Neural progenitor cell (in vitro differentiated cells): ENCODE results near the gene TEKT2. TPM values are rescaled to one million over a fixed set of nuclear protein-coding genes. Genes with fewer than 3 reads are reported as not detected.

Source experiments
- DNase-seq: peaks from one replicate; pipeline ENCODE4 v3.0.0-alpha.2; 2016; ENCODE audit warnings: low spot score
- H2AFZ ChIP-seq: fragments of 200-600 bp; sonication (generic); replicated peaks from 2 replicates; pipeline ENCODE4 v1.6.1; 2016; ENCODE audit warnings: antibody characterized with exemption
- H3F3A ChIP-seq: fragments of 200-600 bp; sonication (generic); 2 replicates; pipeline ENCODE4 v1.6.1; 2016; ENCODE audit warnings: antibody characterized with exemption, low read depth
- H3K27ac ChIP-seq: fragments of 200-600 bp; sonication (generic); 2 replicates; pipeline ENCODE4 v1.5.1; 2016; ENCODE audit warnings: mild to moderate bottlenecking
- H3K27me3 ChIP-seq: fragments of 200-600 bp; sonication (generic); 2 replicates; pipeline ENCODE4 v1.6.1; 2016; ENCODE audit warnings: mild to moderate bottlenecking, moderate library complexity
- H3K36me3 ChIP-seq: fragments of 200-600 bp; sonication (generic); 2 replicates; pipeline ENCODE4 v1.5.1; 2016
- H3K4me1 ChIP-seq: fragments of 200-600 bp; sonication (generic); 2 replicates; pipeline ENCODE4 v1.6.1; 2016; ENCODE audit warnings: mixed run types
- H3K4me2 ChIP-seq: fragments of 200-600 bp; sonication (generic); 2 replicates; pipeline ENCODE4 v1.6.1; 2016
- H3K4me3 ChIP-seq: fragments of 200-600 bp; sonication (generic); 2 replicates; pipeline ENCODE4 v1.5.1; 2016
- H3K79me2 ChIP-seq: fragments of 200-600 bp; sonication (generic); 2 replicates; pipeline ENCODE4 v1.6.1; 2016; ENCODE audit warnings: low read depth
- H3K9ac ChIP-seq: fragments of 200-600 bp; sonication (generic); 2 replicates; pipeline ENCODE4 v1.6.1; 2016
- H3K9me3 ChIP-seq: fragments of 200-600 bp; sonication (generic); 2 replicates; pipeline ENCODE4 v1.5.1; 2016; ENCODE audit warnings: low read depth
- H4K20me1 ChIP-seq: fragments of 200-600 bp; sonication (generic); 2 replicates; pipeline ENCODE4 v1.6.1; 2016; ENCODE audit warnings: low read depth
- H3K27ac Mint-ChIP-seq: 3 replicates; pipeline ENCODE4 v1.8.0; 2021; ENCODE audit warnings: mixed read lengths
- H3K27me3 Mint-ChIP-seq: 2 replicates; pipeline ENCODE4 v1.8.0; 2022; ENCODE audit warnings: low read depth, mild to moderate bottlenecking, inconsistent platforms, moderate library complexity, mixed read lengths; ENCODE audit not compliant: insufficient read depth
- H3K36me3 Mint-ChIP-seq: 3 replicates; pipeline ENCODE4 v1.8.0; 2021; ENCODE audit warnings: mixed read lengths
- H3K4me1 Mint-ChIP-seq: 3 replicates; pipeline ENCODE4 v1.8.0; 2021; ENCODE audit warnings: mixed read lengths
- H3K4me3 Mint-ChIP-seq: 3 replicates; pipeline ENCODE4 v1.8.0; 2021; ENCODE audit warnings: mild to moderate bottlenecking, moderate library complexity, mixed read lengths
- H3K9me3 Mint-ChIP-seq: 3 replicates; pipeline ENCODE4 v1.8.0; 2020; ENCODE audit warnings: mixed read lengths
- EZH2 ChIP-seq: fragments of 200-600 bp; sonication (generic); IDR thresholded peaks from 2 replicates; pipeline ENCODE4 v1.6.1; 2017; ENCODE audit warnings: antibody characterized with exemption, mild to moderate bottlenecking, moderate library complexity
- EZH2phosphoT487 ChIP-seq: fragments of 200-600 bp; sonication (generic); IDR thresholded peaks from 2 replicates; pipeline ENCODE4 v1.6.1; 2017; ENCODE audit warnings: antibody characterized with exemption
- total RNA-seq: library from RNA; depleted of rRNA; stranded (reverse); fragments of >200 nt; gene quantifications from 2 replicates; pipeline ENCODE4 v1.2.3, GENCODE V29; 2015; ENCODE audit warnings: low replicate concordance
- TF ChIP-seq, protein P1 (sequence below): fragments of 200-600 bp; sonication (generic); IDR thresholded peaks from 2 replicates; pipeline ENCODE4 v1.5.1; 2017; ENCODE audit warnings: antibody characterized with exemption, mild to moderate bottlenecking

Gene TEKT2
- total RNA-seq, 1 donor from 2014 or later = 2.7 TPM

DNA sequence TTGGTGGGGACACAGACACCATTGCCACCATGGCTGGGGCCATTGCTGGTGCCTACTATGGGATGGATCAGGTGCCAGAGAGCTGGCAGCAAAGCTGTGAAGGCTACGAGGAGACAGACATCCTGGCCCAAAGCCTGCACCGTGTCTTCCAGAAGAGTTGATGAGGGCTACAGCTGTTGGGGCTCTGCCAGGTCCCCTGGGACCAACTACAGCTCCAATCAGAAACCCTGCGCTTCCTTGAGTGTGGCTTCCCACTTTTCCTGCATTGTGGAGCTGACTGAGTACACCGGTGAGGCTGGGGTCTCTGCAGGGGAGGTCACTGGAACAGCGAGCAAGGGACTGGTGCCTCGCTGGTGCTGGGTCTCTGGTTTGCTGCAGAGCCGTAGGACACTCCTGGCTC, 9.3 kb downstream of the TEKT2 start:
- H3F3A ChIP-seq = peaks cover 20% of the 10 kb centered on the region
- Mint-ChIP-seq H3K4me1 (peaks cover 11% of the 10 kb centered on the region), H3K36me3 (peaks cover 13% of the 10 kb centered on the region), H3K4me3 (no peak overlapping the region), H3K9me3 (no peaks in the 10 kb centered on the region), H3K27ac (no peak overlapping the region), H3K27me3 (peaks cover 2% of the 10 kb centered on the region)
- H3K36me3 ChIP-seq = no peaks in the 10 kb centered on the region
- H3K27ac ChIP-seq = no peak overlapping the region
- no peak overlapping the region for H2AFZ ChIP-seq
- peaks cover 10% of the 10 kb centered on the region for H4K20me1 ChIP-seq
- no peak for DNase-seq
- no peak overlapping the region for H3K4me3 ChIP-seq
- H3K4me2 ChIP-seq = no peak overlapping the region
- H3K9me3 ChIP-seq = no peaks in the 10 kb centered on the region
- peaks cover 22% of the 10 kb centered on the region for H3K79me2 ChIP-seq
- no peak for TF ChIP-seq EZH2
- TF ChIP-seq, protein P1, sequence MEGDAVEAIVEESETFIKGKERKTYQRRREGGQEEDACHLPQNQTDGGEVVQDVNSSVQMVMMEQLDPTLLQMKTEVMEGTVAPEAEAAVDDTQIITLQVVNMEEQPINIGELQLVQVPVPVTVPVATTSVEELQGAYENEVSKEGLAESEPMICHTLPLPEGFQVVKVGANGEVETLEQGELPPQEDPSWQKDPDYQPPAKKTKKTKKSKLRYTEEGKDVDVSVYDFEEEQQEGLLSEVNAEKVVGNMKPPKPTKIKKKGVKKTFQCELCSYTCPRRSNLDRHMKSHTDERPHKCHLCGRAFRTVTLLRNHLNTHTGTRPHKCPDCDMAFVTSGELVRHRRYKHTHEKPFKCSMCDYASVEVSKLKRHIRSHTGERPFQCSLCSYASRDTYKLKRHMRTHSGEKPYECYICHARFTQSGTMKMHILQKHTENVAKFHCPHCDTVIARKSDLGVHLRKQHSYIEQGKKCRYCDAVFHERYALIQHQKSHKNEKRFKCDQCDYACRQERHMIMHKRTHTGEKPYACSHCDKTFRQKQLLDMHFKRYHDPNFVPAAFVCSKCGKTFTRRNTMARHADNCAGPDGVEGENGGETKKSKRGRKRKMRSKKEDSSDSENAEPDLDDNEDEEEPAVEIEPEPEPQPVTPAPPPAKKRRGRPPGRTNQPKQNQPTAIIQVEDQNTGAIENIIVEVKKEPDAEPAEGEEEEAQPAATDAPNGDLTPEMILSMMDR = no peak
- no peak for TF ChIP-seq EZH2phosphoT487
- no peak overlapping the region for H3K9ac ChIP-seq
- no peaks in the 10 kb centered on the region for H3K27me3 ChIP-seq
- H3K4me1 ChIP-seq = peaks cover 3% of the 10 kb centered on the region

DNA sequence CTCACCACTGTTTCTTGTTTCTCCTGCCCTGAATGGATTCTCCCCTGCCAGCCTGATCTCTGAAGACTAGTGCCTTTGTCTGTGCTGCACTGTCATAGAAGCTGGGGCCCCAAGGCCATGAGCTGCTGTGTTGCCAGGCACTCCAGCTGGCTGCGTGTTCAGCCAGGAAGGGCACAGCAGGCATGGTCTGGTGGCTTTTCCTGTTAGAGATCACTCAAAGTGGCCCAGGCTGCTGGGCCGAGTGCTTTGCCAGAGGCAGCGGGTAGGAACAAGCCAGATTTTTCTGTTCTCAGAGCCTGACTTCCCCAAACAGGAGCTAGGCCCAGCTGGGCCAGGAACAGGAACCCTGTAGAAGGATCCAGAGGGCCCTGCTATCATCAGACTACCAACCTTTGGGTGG, 10.0 kb downstream of the TEKT2 start:
- peaks cover 20% of the 10 kb centered on the region for H3F3A ChIP-seq
- Mint-ChIP-seq H3K27ac (no peak overlapping the region), H3K9me3 (no peaks in the 10 kb centered on the region), H3K4me3 (no peak overlapping the region), H3K27me3 (peaks cover 2% of the 10 kb centered on the region), H3K4me1 (peaks cover 11% of the 10 kb centered on the region), H3K36me3 (peaks cover 13% of the 10 kb centered on the region)
- H4K20me1 ChIP-seq = peaks cover 10% of the 10 kb centered on the region
- H3K4me1 ChIP-seq = peaks cover 3% of the 10 kb centered on the region
- no peak overlapping the region for H3K9ac ChIP-seq
- H2AFZ ChIP-seq = no peak overlapping the region
- H3K27me3 ChIP-seq = no peaks in the 10 kb centered on the region
- no peak for DNase-seq
- H3K36me3 ChIP-seq = no peaks in the 10 kb centered on the region
- TF ChIP-seq, protein P1 = no peak
- TF ChIP-seq EZH2 = no peak
- TF ChIP-seq EZH2phosphoT487 = no peak
- H3K4me2 ChIP-seq = no peak overlapping the region
- H3K9me3 ChIP-seq = no peaks in the 10 kb centered on the region
- H3K4me3 ChIP-seq = no peak overlapping the region
- peaks cover 21% of the 10 kb centered on the region for H3K79me2 ChIP-seq
- no peak overlapping the region for H3K27ac ChIP-seq

DNA sequence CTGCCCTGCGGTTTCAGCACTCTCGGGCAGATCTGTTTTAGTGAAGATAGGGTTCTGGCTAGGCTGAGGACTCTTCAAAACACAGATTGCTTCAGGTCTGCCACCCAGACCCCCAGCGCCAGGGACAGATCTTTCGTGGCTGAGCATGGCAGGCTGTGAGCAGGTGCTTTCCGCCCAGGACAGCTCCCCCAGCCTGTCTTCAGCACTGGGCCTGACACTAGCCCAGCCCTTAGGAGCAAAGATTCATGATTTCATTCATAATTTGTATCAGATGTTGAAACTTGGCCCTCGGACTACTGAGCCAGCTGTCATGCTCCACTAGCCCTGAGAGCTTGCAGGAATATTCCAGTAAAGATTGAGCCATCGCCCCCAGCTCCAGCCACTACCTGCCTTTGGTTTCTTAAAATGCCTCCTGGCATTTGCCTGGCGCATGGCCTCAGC, 10.7 kb downstream of the TEKT2 start:
- Histone ChIP-seq H3K4me2 (no peak overlapping the region), H3K79me2 (peaks cover 14% of the 10 kb centered on the region), H3K4me3 (no peak overlapping the region), H3F3A (peaks cover 20% of the 10 kb centered on the region), H2AFZ (no peak overlapping the region), H3K4me1 (peaks cover 2% of the 10 kb centered on the region), H3K9ac (no peak overlapping the region), H3K27me3 (no peaks in the 10 kb centered on the region), H3K36me3 (no peaks in the 10 kb centered on the region), H3K27ac (no peak overlapping the region), H3K9me3 (no peaks in the 10 kb centered on the region), H4K20me1 (peaks cover 5% of the 10 kb centered on the region)
- no peak for DNase-seq
- Mint-ChIP-seq H3K27me3 (no peaks in the 10 kb centered on the region), H3K9me3 (no peaks in the 10 kb centered on the region), H3K27ac (no peak overlapping the region), H3K4me3 (no peak overlapping the region), H3K36me3 (peaks cover 10% of the 10 kb centered on the region), H3K4me1 (peaks cover 6% of the 10 kb centered on the region)
- TF ChIP-seq, protein P1 = no peak
